GM23338 (cell line): ENCODE measurements around the gene PLEKHH3. TPM values are rescaled to one million over a fixed set of nuclear protein-coding genes. Genes with fewer than 3 reads are reported as not detected.

Source experiments
- ATAC-seq: fragments of 200-7000 bp; cut with Tn5 transposase; 3 replicates; pipeline ENCODE4 v1.9.1; 2020
- DNase-seq: peaks from one replicate; pipeline ENCODE4 v3.0.0-alpha.2; 2015; ENCODE audit warnings: low spot score
- H2AFZ ChIP-seq: fragments of 200-600 bp; sonication (generic); 2 replicates; pipeline ENCODE4 v1.8.0; 2016; ENCODE audit warnings: antibody characterized with exemption, mild to moderate bottlenecking, moderate library complexity
- H3F3A ChIP-seq: fragments of 200-600 bp; sonication (generic); replicated peaks from 2 replicates; pipeline ENCODE4 v1.8.0; 2017; ENCODE audit warnings: antibody characterized with exemption, mixed run types, low read depth
- H3K27ac ChIP-seq: fragments of 200-600 bp; sonication (generic); 2 replicates; pipeline ENCODE4 v1.6.1; 2016; ENCODE audit warnings: low read depth
- H3K27me3 ChIP-seq: fragments of 200-600 bp; sonication (generic); 2 replicates; pipeline ENCODE4 v1.8.0; 2016; ENCODE audit warnings: mild to moderate bottlenecking, mixed run types, moderate library complexity; ENCODE audit not compliant: insufficient read depth
- H3K36me3 ChIP-seq: fragments of 200-600 bp; sonication (generic); 2 replicates; pipeline ENCODE4 v1.8.0; 2016; ENCODE audit warnings: mild to moderate bottlenecking; ENCODE audit not compliant: insufficient read depth
- H3K4me1 ChIP-seq: fragments of 200-600 bp; sonication (generic); 2 replicates; pipeline ENCODE4 v1.8.0; 2016; ENCODE audit warnings: mild to moderate bottlenecking, moderate library complexity; ENCODE audit not compliant: insufficient read depth
- H3K4me2 ChIP-seq: fragments of 200-600 bp; sonication (generic); 2 replicates; pipeline ENCODE4 v1.7.1; 2017; ENCODE audit warnings: mixed run types
- H3K4me3 ChIP-seq: fragments of 200-600 bp; sonication (generic); 2 replicates; pipeline ENCODE4 v1.6.1; 2016; ENCODE audit warnings: mixed run types
- H3K79me2 ChIP-seq: fragments of 200-600 bp; sonication (generic); replicated peaks from 2 replicates; pipeline ENCODE4 v1.8.0; 2017; ENCODE audit warnings: mild to moderate bottlenecking; ENCODE audit not compliant: insufficient read depth
- H3K9me2 ChIP-seq: fragments of 200-600 bp; sonication (generic); 2 replicates; pipeline ENCODE4 v1.8.0; 2017; ENCODE audit not compliant: insufficient read depth
- H4K20me1 ChIP-seq: fragments of 200-600 bp; sonication (generic); replicated peaks from 2 replicates; pipeline ENCODE4 v1.8.0; 2017; ENCODE audit warnings: mild to moderate bottlenecking; ENCODE audit not compliant: insufficient read depth
- H3K27ac Mint-ChIP-seq: 2 replicates; pipeline ENCODE4 v1.8.0; 2020; ENCODE audit warnings: inconsistent platforms, mild to moderate bottlenecking, moderate library complexity, mixed read lengths
- H3K27me3 Mint-ChIP-seq: 3 replicates; pipeline ENCODE4 v1.8.0; 2022; ENCODE audit warnings: low read depth, mild to moderate bottlenecking, moderate library complexity, mixed read lengths, inconsistent platforms; ENCODE audit not compliant: insufficient read depth, poor library complexity
- H3K36me3 Mint-ChIP-seq: 3 replicates; pipeline ENCODE4 v1.8.0; 2021; ENCODE audit warnings: low read depth, mild to moderate bottlenecking, inconsistent platforms, moderate library complexity, mixed read lengths
- H3K4me1 Mint-ChIP-seq: 3 replicates; pipeline ENCODE4 v1.8.0; 2020; ENCODE audit warnings: mild to moderate bottlenecking, inconsistent platforms, mixed read lengths
- H3K4me3 Mint-ChIP-seq: 3 replicates; pipeline ENCODE4 v1.8.0; 2021; ENCODE audit warnings: moderate library complexity, mild to moderate bottlenecking, inconsistent platforms, mixed read lengths
- H3K9me3 Mint-ChIP-seq: 3 replicates; pipeline ENCODE4 v1.8.0; 2020; ENCODE audit warnings: moderate library complexity, mild to moderate bottlenecking, inconsistent platforms, mixed read lengths
- CREB1 ChIP-seq: fragments of 250-450 bp; sonication (Bioruptor Pico); IDR thresholded peaks from 2 replicates; pipeline ENCODE4 v1.5.0; 2020; ENCODE audit warnings: low read depth, mild to moderate bottlenecking, moderate library complexity
- CTCF ChIP-seq, 2 experiments: fragments of 200-600 bp in 1 of 2; sonication (generic) in 1 of 2; conservative IDR thresholded peaks; 2 replicates each; pipeline versions ENCODE4 v1.5.1 to v1.6.1; 2016 to 2017; ENCODE audit warnings: antibody characterized with exemption in 2 of 2, low read depth in 2 of 2, mild to moderate bottlenecking in 2 of 2, moderate library complexity in 1 of 2
- ETS1 ChIP-seq: IDR thresholded peaks from 2 replicates; pipeline ENCODE4 v1.6.1; 2016; ENCODE audit warnings: antibody characterized with exemption
- EZH2 ChIP-seq: fragments of 200-600 bp; sonication (generic); IDR thresholded peaks from one replicate; pipeline ENCODE4 v1.8.0; 2017; ENCODE audit warnings: antibody characterized with exemption, mild to moderate bottlenecking, low read depth; ENCODE audit not compliant: unreplicated experiment
- EZH2phosphoT487 ChIP-seq: fragments of 200-600 bp; sonication (generic); IDR thresholded peaks from one replicate; pipeline ENCODE4 v1.8.1; 2018; ENCODE audit warnings: antibody characterized with exemption; ENCODE audit not compliant: unreplicated experiment
- JUNB ChIP-seq: IDR thresholded peaks from one replicate; pipeline ENCODE4 v1.6.1; 2016; ENCODE audit warnings: antibody characterized with exemption; ENCODE audit not compliant: unreplicated experiment
- NANOG ChIP-seq: IDR thresholded peaks from 2 replicates; pipeline ENCODE4 v1.6.1; 2016; ENCODE audit warnings: antibody characterized with exemption, borderline replicate concordance
- POLR2AphosphoS5 ChIP-seq: IDR thresholded peaks from 2 replicates; pipeline ENCODE4 v1.6.1; 2016; ENCODE audit warnings: antibody characterized with exemption, low read depth
- REST ChIP-seq: IDR thresholded peaks from one replicate; pipeline ENCODE4 v1.6.1; 2018; ENCODE audit warnings: antibody characterized with exemption; ENCODE audit not compliant: unreplicated experiment
- STAT1 ChIP-seq: IDR thresholded peaks from one replicate; pipeline ENCODE4 v1.6.1; 2016; ENCODE audit warnings: antibody characterized with exemption; ENCODE audit not compliant: unreplicated experiment
- ZNF114 ChIP-seq: fragments of 250-450 bp; sonication (Bioruptor Pico); IDR thresholded peaks from 2 replicates; pipeline ENCODE4 v1.5.0; 2020; ENCODE audit warnings: mild to moderate bottlenecking, moderate library complexity
- ZNF331 ChIP-seq: fragments of 250-450 bp; sonication (Bioruptor Pico); IDR thresholded peaks from 2 replicates; pipeline ENCODE4 v1.5.0; 2020; ENCODE audit warnings: low read depth, mild to moderate bottlenecking, moderate library complexity
- ZNF462 ChIP-seq: fragments of 250-450 bp; sonication (Bioruptor Pico); IDR thresholded peaks from 2 replicates; pipeline ENCODE4 v1.5.0; 2020; ENCODE audit warnings: mild to moderate bottlenecking, moderate library complexity
- polyA plus RNA-seq: library from polyadenylated mRNA; unstranded; fragments of >200 nt; fragmentation: Nextera tagmentation; extraction: Ambion mirVana; gene quantifications from 2 replicates; pipeline ENCODE4 v1.2.1, GENCODE V29; 2016
- total RNA-seq: library from RNA; depleted of rRNA; stranded (reverse); fragments of >200 nt; shearing (Covaris generic); gene quantifications from 2 replicates; pipeline ENCODE4 v1.2.3, GENCODE V29; 2014

PLEKHH3 gene
- total and polyA plus RNA-seq, 2 experiments from 2014 or later, result 10.9 to 24.2 TPM

GRCh38 chr17:42697108-42697811 lies 20.5 kb upstream of the PLEKHH3 start:
- H3K27ac Mint-ChIP-seq, result no peak overlapping the region
- H3K27me3 Mint-ChIP-seq, result peaks cover 11% of the 10 kb centered on the region
- no peaks in the 10 kb centered on the region; the same call in 2 of the 3 replicates for H3K9me3 Mint-ChIP-seq
- H3K9me2 ChIP-seq, result no peaks in the 10 kb centered on the region
- no peak for DNase-seq
- H3F3A ChIP-seq, result no peaks in the 10 kb centered on the region
- H3K4me2 ChIP-seq, result no peak overlapping the region
- no peaks in the 10 kb centered on the region; the same call in 1 of the 2 replicates for H3K4me1 ChIP-seq
- H3K36me3 ChIP-seq, result no peaks in the 10 kb centered on the region
- TF ChIP-seq ZNF114 (CRISPR knock-in tag) (no peak), CTCF (conservative IDR thresholded peaks at IDR 0.05; ENCODE audit: low read depth in 2 of 2) (no peak), NANOG (no peak), STAT1 (no peak), ETS1 (no peak), REST (no peak), CREB1 (CRISPR knock-in tag) (no peak), EZH2 (no peak), EZH2phosphoT487 (no peak), ZNF331 (CRISPR knock-in tag) (no peak), ZNF462 (CRISPR knock-in tag) (no peak), POLR2AphosphoS5 (no peak), JUNB (no peak)
- H3K27ac ChIP-seq, result no peak overlapping the region
- H4K20me1 ChIP-seq, result no peaks in the 10 kb centered on the region; the same call in 1 of the 2 replicates
- H2AFZ ChIP-seq, result no peak overlapping the region
- H3K36me3 Mint-ChIP-seq, result peaks cover 11% of the 10 kb centered on the region
- H3K4me3 ChIP-seq, result no peak overlapping the region
- no peaks in the 10 kb centered on the region for H3K79me2 ChIP-seq
- H3K4me3 Mint-ChIP-seq, result no peak overlapping the region
- H3K4me1 Mint-ChIP-seq, result peaks cover 10% of the 10 kb centered on the region
- ATAC-seq, result no peak
- no peaks in the 10 kb centered on the region for H3K27me3 ChIP-seq
